Activated T-cell treated with anti-CD3 and anti-CD28 coated beads, Interleukin-2, amount 50 U/mL, for 24 hours (primary cell): ENCODE results near the gene FRMD4B.

Experiments
- DNase-seq: peaks from one replicate; pipeline ENCODE4 v3.0.0-alpha.2; 2020
- H3K27ac Mint-ChIP-seq: 2 replicates; pipeline ENCODE4 v1.8.0; 2020; ENCODE audit warnings: mild to moderate bottlenecking, mixed read lengths
- H3K27me3 Mint-ChIP-seq: 2 replicates; pipeline ENCODE4 v1.8.0; 2020; ENCODE audit warnings: mixed read lengths
- H3K36me3 Mint-ChIP-seq: 2 replicates; pipeline ENCODE4 v1.8.0; 2020; ENCODE audit warnings: low read depth, mixed read lengths
- H3K4me1 Mint-ChIP-seq: 2 replicates; pipeline ENCODE4 v1.8.0; 2020; ENCODE audit warnings: low read depth, mixed read lengths
- H3K4me3 Mint-ChIP-seq: 2 replicates; pipeline ENCODE4 v1.8.0; 2020; ENCODE audit warnings: mild to moderate bottlenecking, moderate library complexity, mixed read lengths
- H3K9me3 Mint-ChIP-seq: 2 replicates; pipeline ENCODE4 v1.8.0; 2020; ENCODE audit warnings: mixed read lengths

The FRMD4B gene

DNA sequence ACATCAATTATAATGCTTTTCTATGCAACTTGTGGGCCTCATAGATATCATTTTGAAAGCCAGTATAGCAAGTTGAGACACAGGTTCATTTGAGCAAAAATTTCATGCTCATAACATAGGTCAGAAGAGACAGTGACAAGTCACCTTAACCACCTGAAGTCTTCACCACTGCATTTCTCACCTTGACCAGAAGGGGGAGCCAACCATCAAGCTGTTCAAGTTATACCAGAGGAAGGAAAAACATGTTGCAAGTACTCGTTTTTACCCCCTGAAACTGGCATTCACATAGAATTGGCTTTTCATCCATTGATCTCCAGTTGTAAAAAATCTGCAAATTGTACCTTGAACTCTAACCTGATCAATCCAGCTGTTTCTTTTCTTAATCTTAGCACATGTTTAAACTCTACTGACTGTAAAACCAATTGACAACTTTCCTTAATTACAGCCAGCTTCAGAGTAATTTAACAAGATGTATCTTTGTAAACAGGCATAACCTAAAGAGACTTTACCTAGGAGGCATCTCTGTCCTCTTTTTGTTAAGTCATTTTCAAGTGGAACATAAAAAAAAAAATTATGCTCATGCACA, 264.9 kb downstream of the FRMD4B start:
- peak; percentile 72 for DNase-seq
- H3K27me3 Mint-ChIP-seq, result no peaks in the 10 kb centered on the region
- no peak overlapping the region for H3K4me3 Mint-ChIP-seq
- H3K27ac Mint-ChIP-seq, result no peak overlapping the region
- H3K4me1 Mint-ChIP-seq, result peaks cover 6% of the 10 kb centered on the region
- no peaks in the 10 kb centered on the region for H3K36me3 Mint-ChIP-seq
- H3K9me3 Mint-ChIP-seq, result no peaks in the 10 kb centered on the region
